IMR-90 (cell line): Measurements from ENCODE around the gene FAM184A. TPM values are rescaled to one million over a fixed set of nuclear protein-coding genes. Genes with fewer than 3 reads are reported as not detected.

Experiments used
- ATAC-seq: fragments of 200-7000 bp; cut with Tn5 transposase; 2 replicates; pipeline ENCODE4 v1.9.1; 2020; ENCODE audit warnings: low read depth, mild to moderate bottlenecking, moderate library complexity
- BruUV-seq: library from RNA; stranded (reverse); fragments of 400-500 nt; replicated peaks from 2 replicates; lab custom pipeline; 2021; lab: Mats Ljungman, UMichigan
- CTCF ChIA-PET: fragments of 300-600 bp; formaldehyde crosslinking; extraction: SDS; loops from one replicate; lab custom pipeline; 2021; ENCODE audit warnings: antibody characterized with exemption; lab: Yijun Ruan, JAX
- POLR2A ChIA-PET: fragments of 300-600 bp; sonication (Branson Sonifier 250); formaldehyde crosslinking; loops from one replicate; lab custom pipeline; 2022; ENCODE audit warnings: antibody characterized with exemption; ENCODE audit not compliant: unreplicated experiment; lab: Charles Lee
- DNase-seq: peaks from one replicate; pipeline ENCODE4 v3.0.0; 2013
- H2AFZ ChIP-seq: replicated peaks from 2 replicates; pipeline ENCODE3; 2013; ENCODE audit warnings: low read length, mild to moderate bottlenecking; ENCODE audit not compliant: poor library complexity
- H2AK5ac ChIP-seq: 2 replicates; pipeline ENCODE4 v1.6.1; 2013; ENCODE audit warnings: low read depth, low read length, inconsistent platforms
- H2AK9ac ChIP-seq: replicated peaks from 2 replicates; pipeline ENCODE3; 2013; ENCODE audit warnings: mild to moderate bottlenecking, low read depth, low read length, moderate library complexity; ENCODE audit not compliant: poor library complexity
- H2BK120ac ChIP-seq: 2 replicates; pipeline ENCODE4 v1.6.1; 2013; ENCODE audit warnings: low read depth, low read length, inconsistent platforms
- H2BK15ac ChIP-seq: 3 replicates; pipeline ENCODE4 v1.6.1; 2013; ENCODE audit warnings: low read depth, low read length, inconsistent platforms
- H2BK20ac ChIP-seq: 2 replicates; pipeline ENCODE4 v1.6.1; 2013; ENCODE audit warnings: low read depth, mild to moderate bottlenecking, inconsistent platforms, low read length, moderate library complexity
- H2BK5ac ChIP-seq: 2 replicates; pipeline ENCODE4 v1.6.1; 2013; ENCODE audit warnings: mild to moderate bottlenecking, low read depth, low read length, inconsistent platforms; ENCODE audit not compliant: poor library complexity, severe bottlenecking
- H3K14ac ChIP-seq: replicated peaks from 2 replicates; pipeline ENCODE4 v1.6.1; 2013; ENCODE audit warnings: low read depth, low read length, inconsistent platforms
- H3K18ac ChIP-seq: 2 replicates; pipeline ENCODE4 v1.6.1; 2013; ENCODE audit warnings: low read depth, low read length, control low read depth
- H3K23ac ChIP-seq: 2 replicates; pipeline ENCODE4 v1.6.1; 2013; ENCODE audit warnings: low read depth, low read length, inconsistent platforms
- H3K27ac ChIP-seq: 2 replicates; pipeline ENCODE4 v1.5.1; 2013; ENCODE audit warnings: mild to moderate bottlenecking, control low read depth, low read length; ENCODE audit not compliant: insufficient read depth
- H3K27me3 ChIP-seq: 2 replicates; pipeline ENCODE4 v1.6.1; 2013; ENCODE audit warnings: low read length; ENCODE audit not compliant: control insufficient read depth, insufficient read depth
- H3K36me3 ChIP-seq: 2 replicates; pipeline ENCODE4 v1.6.1; 2013; ENCODE audit warnings: low read length, mixed read lengths; ENCODE audit not compliant: control insufficient read depth, insufficient read depth
- H3K4ac ChIP-seq: 2 replicates; pipeline ENCODE4 v1.6.1; 2013; ENCODE audit warnings: low read depth, low read length, inconsistent platforms
- H3K4me1 ChIP-seq: 2 replicates; pipeline ENCODE4 v1.6.1; 2013; ENCODE audit warnings: low read length, mixed read lengths; ENCODE audit not compliant: control insufficient read depth, insufficient read depth
- H3K4me2 ChIP-seq: 2 replicates; pipeline ENCODE4 v1.6.1; 2013; ENCODE audit warnings: low read depth, mild to moderate bottlenecking, control low read depth, low read length, moderate library complexity
- H3K4me3 ChIP-seq: 2 replicates; pipeline ENCODE4 v1.5.1; 2013; ENCODE audit warnings: low read depth, mild to moderate bottlenecking, control low read depth, low read length, moderate library complexity; ENCODE audit not compliant: insufficient read depth
- H3K56ac ChIP-seq: 2 replicates; pipeline ENCODE4 v1.6.1; 2013; ENCODE audit warnings: low read length, inconsistent platforms; ENCODE audit not compliant: insufficient read depth; ENCODE audit errors: extremely low read depth
- H3K79me1 ChIP-seq, 2 experiments: 2 replicates each; pipeline ENCODE4 v1.6.1; 2013; ENCODE audit warnings: low read length in 2 of 2, inconsistent platforms in 1 of 2, low read depth in 1 of 2
- H3K9ac ChIP-seq: 2 replicates; pipeline ENCODE4 v1.6.1; 2013; ENCODE audit warnings: low read depth, low read length, control low read depth
- H3K9me1 ChIP-seq: 2 replicates; pipeline ENCODE4 v1.6.1; 2013; ENCODE audit warnings: low read length, inconsistent platforms; ENCODE audit not compliant: insufficient read depth
- H3K9me3 ChIP-seq: 2 replicates; pipeline ENCODE4 v1.6.1; 2013; ENCODE audit warnings: low read length; ENCODE audit not compliant: control insufficient read depth, insufficient read depth
- H4K20me1 ChIP-seq: 2 replicates; pipeline ENCODE4 v1.6.1; 2013; ENCODE audit warnings: low read length, inconsistent platforms; ENCODE audit not compliant: insufficient read depth
- H4K5ac ChIP-seq: 2 replicates; pipeline ENCODE4 v1.6.1; 2013; ENCODE audit warnings: mild to moderate bottlenecking, low read depth, low read length, control low read depth
- H4K8ac ChIP-seq, 2 experiments: 2 replicates each; pipeline ENCODE4 v1.6.1; 2013; ENCODE audit warnings: low read depth in 2 of 2, low read length in 2 of 2, control low read depth in 1 of 2, inconsistent platforms in 1 of 2
- H4K91ac ChIP-seq: 2 replicates; pipeline ENCODE4 v1.6.1; 2013; ENCODE audit warnings: low read depth, low read length, inconsistent platforms; ENCODE audit not compliant: insufficient read depth
- CEBPB ChIP-seq: IDR thresholded peaks from 2 replicates; pipeline ENCODE4 v1.6.1; 2012; ENCODE audit warnings: low read depth, low read length, improper control_type of control experiment
- FOS ChIP-seq: fragments of 150-350 bp; IDR thresholded peaks from 2 replicates; pipeline ENCODE4 v1.6.1; 2016; ENCODE audit warnings: low read depth, low read length
- MXI1 ChIP-seq: IDR thresholded peaks from 2 replicates; pipeline ENCODE4 v1.6.1; 2012; ENCODE audit warnings: low read depth, mild to moderate bottlenecking, low read length, moderate library complexity, borderline replicate concordance
- NFE2L2 ChIP-seq: fragments of 150-350 bp; IDR thresholded peaks from 2 replicates; pipeline ENCODE4 v1.6.1; 2016; ENCODE audit warnings: low read depth, mild to moderate bottlenecking, low read length
- RCOR1 ChIP-seq: IDR thresholded peaks from 2 replicates; pipeline ENCODE4 v1.6.1; 2012; ENCODE audit warnings: mild to moderate bottlenecking, low read length, improper control_type of control experiment; ENCODE audit not compliant: insufficient replicate concordance
- SMC3 ChIP-seq: fragments of 150-350 bp; IDR thresholded peaks from 2 replicates; pipeline ENCODE4 v1.6.1; 2016; ENCODE audit warnings: low read depth, mild to moderate bottlenecking, antibody characterized with exemption, low read length, moderate library complexity
- WGBS, 2 experiments: methylation state at CpG; one replicate each; pipeline versions ENCODE4 v1.1.5 to v1.1.7; 2013; ENCODE audit warnings: missing lambda C conversion rate in 2 of 2; ENCODE audit not compliant: insufficient read length in 1 of 2; ENCODE audit errors: extremely low coverage in 2 of 2; 5-methylcytosine and 5-hydroxymethylcytosine counted together
- dilution Hi-C: fragments of 300-500 bp; cut with HindIII; formaldehyde crosslinking; loops from one replicate; pipeline ENCODE4 v1.14.3; 2018; ENCODE audit warnings: low sequenced_read_pairs; ENCODE audit not compliant: unreplicated experiment
- in situ Hi-C: fragments of 300-500 bp; cut with MboI; formaldehyde crosslinking; loops from 3 replicates; pipeline ENCODE4 v1.14.3; 2019; ENCODE audit warnings: low sequenced_read_pairs, inconsistent platforms, mixed read lengths
- intact Hi-C: fragments of 100-400 bp; cut with micrococcal nuclease; formaldehyde crosslinking; loops from 2 replicates; pipeline ENCODE4 v1.10.0; 2022
- polyA plus RNA-seq, 3 experiments: library from polyadenylated mRNA; depleted of rRNA; stranded (reverse); fragments of >200 nt; gene quantifications; 2 replicates each; pipeline ENCODE4 v1.2.3, GENCODE V29; 2012; ENCODE audit warnings: low replicate concordance in 1 of 3
- total RNA-seq: library from RNA; depleted of rRNA; stranded (reverse); fragments of >200 nt; gene quantifications from 2 replicates; pipeline ENCODE4 v1.2.3, GENCODE V29; 2012

Gene FAM184A
- total and polyA plus RNA-seq, 2 of the 4 experiments (the other 2 are of a cell fraction): 0.03 TPM; not detected in 1

GRCh38 chr6:118931436-118931835 lies 147.0 kb downstream of the FAM184A start:
- ChIA-PET POLR2A (no interaction called here), CTCF (no interaction called here)
- TF ChIP-seq RCOR1 (no peak), MXI1 (no peak), SMC3 (no peak), CEBPB (no peak), FOS (no peak), NFE2L2 (no peak)
- H2AFZ ChIP-seq: no peak overlapping the region
- H3K14ac ChIP-seq: no peak overlapping the region
- no peak overlapping the region for H4K91ac ChIP-seq
- H4K8ac ChIP-seq: no peak overlapping the region
- in situ Hi-C loops (no loop called here), intact Hi-C loops (no loop called here), dilution Hi-C loops (no loop called here)
- no peaks in the 10 kb centered on the region for H4K20me1 ChIP-seq
- WGBS, 2 experiments: 100% methylated on average over 2 of the region's 5 CpGs; no CpG with 5 or more reads in 1 of the 2 experiments
- H3K9me1 ChIP-seq: no peaks in the 10 kb centered on the region
- no peaks in the 10 kb centered on the region for H3K4me1 ChIP-seq
- H3K18ac ChIP-seq: no peak overlapping the region
- H4K5ac ChIP-seq: no peak overlapping the region
- H3K36me3 ChIP-seq: no peaks in the 10 kb centered on the region
- H3K4ac ChIP-seq: no peak overlapping the region
- no peak overlapping the region for H3K56ac ChIP-seq
- no peak overlapping the region for H3K4me2 ChIP-seq
- no TSS peak for BruUV-seq
- H2BK120ac ChIP-seq: no peak overlapping the region
- no peak overlapping the region for H3K4me3 ChIP-seq
- no peaks in the 10 kb centered on the region for H3K27me3 ChIP-seq
- no peak overlapping the region for H2BK20ac ChIP-seq
- no peak for ATAC-seq
- H3K27ac ChIP-seq: no peak overlapping the region
- H3K9ac ChIP-seq: no peak overlapping the region
- DNase-seq: no peak
- no peaks in the 10 kb centered on the region for H3K9me3 ChIP-seq
- H2BK5ac ChIP-seq: no peak overlapping the region
- peaks cover 0 to 7% of the 10 kb centered on the region in 2 experiments; a peak in 2 of 4 replicates for H3K79me1 ChIP-seq
- H3K23ac ChIP-seq: no peak overlapping the region
- no peak overlapping the region for H2AK9ac ChIP-seq
- H2BK15ac ChIP-seq: no peak overlapping the region
- H2AK5ac ChIP-seq: no peak overlapping the region
